Spleen (tissue), 11 donors: ENCODE data around the gene SOX21. TPM values are rescaled to one million over a fixed set of nuclear protein-coding genes. Genes with fewer than 3 reads are reported as not detected.
"Not testable (repeated sequence)": the region's sequence is repeated elsewhere in the genome, so short reads cannot be mapped to it uniquely, and the experiment has no call there.

Experiments used
- DNase-seq: peaks from one replicate; pipeline ENCODE4 v3.0.0-alpha.2; 2020
- H3K27ac ChIP-seq, 8 donors: fragments of 200-600 bp; sonication (generic) in 7 of 8; 1 replicate in 4 of 8; 2 replicates in 4 of 8; pipeline versions ENCODE4 v1.5.0 to v1.8.0; 2016 to 2021; ENCODE audit warnings: inconsistent platforms in 4 of 8, mild to moderate bottlenecking in 4 of 8, moderate library complexity in 1 of 8
- H3K27me3 ChIP-seq, 7 donors: fragments of 200-600 bp; sonication (generic) in 6 of 7; replicated peaks in 1 of 7; 1 replicate in 4 of 7; 2 replicates in 3 of 7; pipeline versions ENCODE4 v1.5.0 to v1.8.0; 2016 to 2021; ENCODE audit warnings: inconsistent platforms in 3 of 7, mild to moderate bottlenecking in 1 of 7
- H3K36me3 ChIP-seq, 6 donors: fragments of 200-600 bp; sonication (generic) in 5 of 6; 1 replicate in 4 of 6; 2 replicates in 2 of 6; pipeline versions ENCODE4 v1.5.0 to v1.8.0; 2016 to 2021; ENCODE audit warnings: inconsistent platforms in 2 of 6
- H3K4me1 ChIP-seq, 6 donors: fragments of 200-600 bp; sonication (generic) in 5 of 6; 1 replicate in 3 of 6; 2 replicates in 3 of 6; pipeline versions ENCODE4 v1.5.0 to v1.8.0; 2016 to 2021; ENCODE audit warnings: inconsistent platforms in 3 of 6
- H3K4me3 ChIP-seq, 8 donors: fragments of 200-600 bp; sonication (generic) in 7 of 8; 1 replicate in 4 of 8; 2 replicates in 4 of 8; pipeline versions ENCODE4 v1.5.0 to v1.8.0; 2016 to 2021; ENCODE audit warnings: inconsistent platforms in 4 of 8, mild to moderate bottlenecking in 4 of 8, moderate library complexity in 2 of 8
- H3K9me3 ChIP-seq, 8 donors: fragments of 200-600 bp; sonication (generic) in 7 of 8; 1 replicate in 4 of 8; 2 replicates in 4 of 8; pipeline versions ENCODE4 v1.5.0 to v1.8.0; 2016 to 2021; ENCODE audit warnings: inconsistent platforms in 4 of 8
- CTCF ChIP-seq, 11 experiments: fragments of 200-600 bp in 7 of 11; fragments of 450-650 bp in 4 of 11; sonication (generic) in 4 of 11; IDR thresholded peaks in 8 of 11; conservative IDR thresholded peaks in 3 of 11; 1 replicate in 7 of 11; 2 replicates in 4 of 11; pipeline versions ENCODE4 v1.4.0 to v1.8.0; 2016 to 2021; ENCODE audit warnings: antibody characterized with exemption in 11 of 11, inconsistent platforms in 4 of 11, mild to moderate bottlenecking in 1 of 11
- POLR2A ChIP-seq, 3 donors: fragments of 450-650 bp; IDR thresholded peaks; one replicate each; pipeline ENCODE4 v1.5.1; 2017; ENCODE audit warnings: antibody characterized with exemption in 3 of 3, mild to moderate bottlenecking in 1 of 3
- POLR2AphosphoS5 ChIP-seq, 3 donors: sonication (generic); formaldehyde crosslinking; IDR thresholded peaks; one replicate each; pipeline ENCODE4 v1.5.1; 2017; ENCODE audit warnings: antibody characterized with exemption in 3 of 3
- WGBS, 5 donors: extraction: QIAGEN DNeasy Blood & Tissue Kit in 3 of 5; methylation state at CpG; one replicate each; pipeline versions ENCODE4 v1.1.5 to v1.1.7; 2013 to 2018; 5-methylcytosine and 5-hydroxymethylcytosine counted together
- intact Hi-C: fragments of 100-400 bp; cut with DNase I; formaldehyde crosslinking; loops from one replicate; pipeline ENCODE4 v1.15.0; 2023; ENCODE audit warnings: low total_unique reads
- polyA plus RNA-seq, 3 donors: library from polyadenylated mRNA; stranded (reverse); fragments of 200-250 nt; gene quantifications; one replicate each; pipeline ENCODE4 v1.2.1, GENCODE V29; 2013
- total RNA-seq, 7 donors: library from RNA; depleted of rRNA in 3 of 7; stranded (reverse); fragments of >200 nt in 3 of 7; fragmentation: NEBNext Ultra II Directional in 4 of 7; extraction: Animal tissue kit (Norgen Biotek cat#: 25700) in 4 of 7; gene quantifications; one replicate each; pipeline versions ENCODE4 v1.1.0 to v1.2.1, GENCODE V29; 2016 to 2021
- donor health status: healthy with polysubstance abuse.
- donor health status: DM: no; HTN: no; CAD: no; lungs with moderate emphysema.
- donor health status: DM: no; HTN: no; CAD: no.
- donor health status: Bipolar disorder and iron deficiency.
- donor health status: healthy.
- donor health status: DM: no; HTN: no; CAD: no.
- donor health status: DM: yes; HTN: yes; CAD: no.

Gene SOX21
- total and polyA plus RNA-seq, 10 donors: not detected

GRCh38 chr13:94726425-94726824, 14.1 kb upstream of the SOX21 start:
- intact Hi-C loops: no loop called here
- 76 to 89% (median 81%) methylated on average over 1 of the region's 1 CpG for WGBS, 5 donors
- no peak for TF ChIP-seq POLR2A (IDR thresholded peaks at IDR 0.05)
- no peak for TF ChIP-seq POLR2AphosphoS5 (IDR thresholded peaks at IDR 0.05)
- TF ChIP-seq CTCF (IDR thresholded peaks at IDR 0.05 in 8 of 11, conservative IDR thresholded peaks at IDR 0.05 in 3 of 11): no peak

GRCh38 chr13:94722609-94723345, 10.4 kb upstream of the SOX21 start:
- 58 to 83% (median 71%) methylated on average over 9 of the region's 9 CpGs for WGBS, 5 donors
- no peak overlapping the region for H3K27ac ChIP-seq
- peaks cover 0 to 15% (median 8%) of the 10 kb centered on the region in 8 donors for H3K9me3 ChIP-seq

More at GRCh38 chr13:94726425-94726824, 14.1 kb upstream of the SOX21 start:
- Histone ChIP-seq H3K36me3 (no peaks in the 10 kb centered on the region), H3K4me1 (no peaks in the 10 kb centered on the region), H3K27me3 (peaks cover 0 to 37% (median 5%) of the 10 kb centered on the region in 7 donors), H3K27ac (no peak overlapping the region), H3K4me3 (no peak overlapping the region), H3K9me3 (peaks cover 0 to 22% (median 8%) of the 10 kb centered on the region in 8 donors)
- no peak for DNase-seq

GRCh38 chr13:94718697-94719096, 6.4 kb upstream of the SOX21 start:
- peaks cover 0 to 87% (median 34%) of the 10 kb centered on the region in 7 donors for H3K27me3 ChIP-seq
- H3K27ac ChIP-seq, H3K4me1 ChIP-seq, intact Hi-C loops, H3K4me3 ChIP-seq, H3K36me3 ChIP-seq, DNase-seq, H3K9me3 ChIP-seq: not testable (repeated sequence)
- 91 to 100% (median 100%) methylated on average over 1 of the region's 1 CpG for WGBS, 5 donors

More at GRCh38 chr13:94722609-94723345, 10.4 kb upstream of the SOX21 start:
- no peak for DNase-seq
- H3K4me1 ChIP-seq: no peaks in the 10 kb centered on the region
- no peak for TF ChIP-seq POLR2A (IDR thresholded peaks at IDR 0.05)
- TF ChIP-seq CTCF (IDR thresholded peaks at IDR 0.05 in 8 of 11, conservative IDR thresholded peaks at IDR 0.05 in 3 of 11): no peak
- TF ChIP-seq POLR2AphosphoS5 (IDR thresholded peaks at IDR 0.05): no peak
- H3K4me3 ChIP-seq: no peak overlapping the region
- no peaks in the 10 kb centered on the region for H3K36me3 ChIP-seq
- intact Hi-C loops: no loop called here
- peaks cover 0 to 62% (median 5%) of the 10 kb centered on the region in 7 donors for H3K27me3 ChIP-seq

- no peak for TF ChIP-seq POLR2AphosphoS5 (IDR thresholded peaks at IDR 0.05)
- TF ChIP-seq CTCF (IDR thresholded peaks at IDR 0.05 in 8 of 11, conservative IDR thresholded peaks at IDR 0.05 in 3 of 11): no peak
- TF ChIP-seq POLR2A (IDR thresholded peaks at IDR 0.05): no peak
- DNase-seq: no peak
- Histone ChIP-seq H3K27ac (no peak overlapping the region), H3K27me3 (peaks cover 3 to 91% (median 41%) of the 10 kb centered on the region in 7 donors), H3K4me1 (peaks cover 4 to 12% (median 8%) of the 10 kb centered on the region in 6 donors), H3K36me3 (no peaks in the 10 kb centered on the region), H3K4me3 (no peak overlapping the region), H3K9me3 (no peaks in the 10 kb centered on the region)
- intact Hi-C loops: no loop called here
- WGBS, 5 donors: 83 to 86% (median 86%) methylated on average over 4 of the region's 4 CpGs
These were observed 5.6 kb upstream of the SOX21 start for GRCh38 chr13:94717916-94718315.
